ENCODE data around the gene CTNND2.

DNA sequence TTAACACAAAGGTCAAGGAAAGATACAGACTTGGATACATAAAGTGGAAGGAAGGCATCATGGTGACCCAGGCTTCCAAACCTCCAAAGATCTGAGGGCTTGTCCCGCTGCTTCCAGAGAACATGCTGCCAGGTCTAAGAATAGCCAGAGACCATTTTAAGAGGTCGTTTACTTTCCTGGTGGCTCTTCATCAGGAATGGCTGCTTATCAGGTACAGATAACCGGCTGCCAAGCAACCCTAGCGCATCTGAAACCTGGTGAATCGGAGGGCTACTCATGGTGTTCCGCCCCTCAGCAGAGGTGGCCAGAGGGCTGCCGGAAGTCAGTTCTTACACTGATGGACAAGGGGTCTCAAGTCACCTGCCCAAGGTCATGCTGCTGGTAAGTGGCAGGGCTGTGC, 892.0 kb downstream of the CTNND2 start:
- TF ChIP-seq POLR2A (IDR thresholded peaks at IDR 0.05), result no peak
- TF ChIP-seq, protein P1, sequence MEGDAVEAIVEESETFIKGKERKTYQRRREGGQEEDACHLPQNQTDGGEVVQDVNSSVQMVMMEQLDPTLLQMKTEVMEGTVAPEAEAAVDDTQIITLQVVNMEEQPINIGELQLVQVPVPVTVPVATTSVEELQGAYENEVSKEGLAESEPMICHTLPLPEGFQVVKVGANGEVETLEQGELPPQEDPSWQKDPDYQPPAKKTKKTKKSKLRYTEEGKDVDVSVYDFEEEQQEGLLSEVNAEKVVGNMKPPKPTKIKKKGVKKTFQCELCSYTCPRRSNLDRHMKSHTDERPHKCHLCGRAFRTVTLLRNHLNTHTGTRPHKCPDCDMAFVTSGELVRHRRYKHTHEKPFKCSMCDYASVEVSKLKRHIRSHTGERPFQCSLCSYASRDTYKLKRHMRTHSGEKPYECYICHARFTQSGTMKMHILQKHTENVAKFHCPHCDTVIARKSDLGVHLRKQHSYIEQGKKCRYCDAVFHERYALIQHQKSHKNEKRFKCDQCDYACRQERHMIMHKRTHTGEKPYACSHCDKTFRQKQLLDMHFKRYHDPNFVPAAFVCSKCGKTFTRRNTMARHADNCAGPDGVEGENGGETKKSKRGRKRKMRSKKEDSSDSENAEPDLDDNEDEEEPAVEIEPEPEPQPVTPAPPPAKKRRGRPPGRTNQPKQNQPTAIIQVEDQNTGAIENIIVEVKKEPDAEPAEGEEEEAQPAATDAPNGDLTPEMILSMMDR (IDR thresholded peaks at IDR 0.05), result no peak

All from thyroid gland (tissue), 4 donors.